VCaP (cell line): Measurements from ENCODE around the gene LGALS3.

Experiments
- H3K27ac ChIP-seq: fragments of 450-650 bp; 2 replicates; pipeline ENCODE4 v1.5.1; 2017
- TF ChIP-seq, protein P1 (sequence below): fragments of 450-650 bp; conservative IDR thresholded peaks from 2 replicates; pipeline ENCODE4 v1.5.1; 2017; ENCODE audit warnings: mild to moderate bottlenecking, moderate library complexity

Gene LGALS3

GRCh38 chr14:55180006-55180405 is 51.0 kb downstream of the LGALS3 start:
- no peak overlapping the region; the same call in 1 of the 2 replicates for H3K27ac ChIP-seq
- TF ChIP-seq, protein P1, sequence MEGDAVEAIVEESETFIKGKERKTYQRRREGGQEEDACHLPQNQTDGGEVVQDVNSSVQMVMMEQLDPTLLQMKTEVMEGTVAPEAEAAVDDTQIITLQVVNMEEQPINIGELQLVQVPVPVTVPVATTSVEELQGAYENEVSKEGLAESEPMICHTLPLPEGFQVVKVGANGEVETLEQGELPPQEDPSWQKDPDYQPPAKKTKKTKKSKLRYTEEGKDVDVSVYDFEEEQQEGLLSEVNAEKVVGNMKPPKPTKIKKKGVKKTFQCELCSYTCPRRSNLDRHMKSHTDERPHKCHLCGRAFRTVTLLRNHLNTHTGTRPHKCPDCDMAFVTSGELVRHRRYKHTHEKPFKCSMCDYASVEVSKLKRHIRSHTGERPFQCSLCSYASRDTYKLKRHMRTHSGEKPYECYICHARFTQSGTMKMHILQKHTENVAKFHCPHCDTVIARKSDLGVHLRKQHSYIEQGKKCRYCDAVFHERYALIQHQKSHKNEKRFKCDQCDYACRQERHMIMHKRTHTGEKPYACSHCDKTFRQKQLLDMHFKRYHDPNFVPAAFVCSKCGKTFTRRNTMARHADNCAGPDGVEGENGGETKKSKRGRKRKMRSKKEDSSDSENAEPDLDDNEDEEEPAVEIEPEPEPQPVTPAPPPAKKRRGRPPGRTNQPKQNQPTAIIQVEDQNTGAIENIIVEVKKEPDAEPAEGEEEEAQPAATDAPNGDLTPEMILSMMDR = no peak

DNA sequence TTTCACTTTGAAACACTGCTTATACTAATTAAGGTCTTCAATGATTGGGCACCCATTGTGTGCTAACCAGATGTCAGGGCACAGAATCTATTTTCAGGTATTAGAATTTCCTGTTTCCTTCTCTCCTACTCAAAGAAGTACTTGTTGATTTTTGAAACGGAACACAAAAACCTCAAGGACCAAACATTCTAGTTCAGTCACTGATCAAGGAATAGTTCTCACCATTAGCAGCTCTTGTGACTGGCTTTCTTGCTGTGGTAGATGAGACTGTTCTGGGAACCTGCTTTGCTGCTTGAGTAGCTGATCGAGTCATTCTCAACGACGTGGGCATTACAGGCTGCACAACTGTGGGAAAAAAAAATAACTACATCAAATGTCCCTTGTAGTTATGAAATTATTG is 51.4 kb downstream of the LGALS3 start:
- H3K27ac ChIP-seq = no peak overlapping the region
- TF ChIP-seq, protein P1 = no peak

- TF ChIP-seq, protein P1 = no peak
- H3K27ac ChIP-seq = no peak overlapping the region
These were observed 59.7 kb downstream of the LGALS3 start for GRCh38 chr14:55188686-55189295.

GRCh38 chr14:55190906-55191202 is 61.8 kb downstream of the LGALS3 start:
- TF ChIP-seq, protein P1 = no peak
- peak overlapping the region; percentile 60; the same call in 1 of the 2 replicates for H3K27ac ChIP-seq

GRCh38 chr14:55191203-55192053 is 62.4 kb downstream of the LGALS3 start, which contains the start of gene DLGAP5:
Gene DLGAP5 (minus strand): TSS chr14:55191585. CDS start chr14:55189179, 2,406 bp downstream.
- TF ChIP-seq, protein P1 = no peak
- peak within 1 kb of the TSS; percentile 60; the same call in 1 of the 2 replicates for H3K27ac ChIP-seq

- H3K27ac ChIP-seq = peak overlapping the region; percentile 60; the same call in 1 of the 2 replicates
- TF ChIP-seq, protein P1 = no peak
These were observed 63.1 kb downstream of the LGALS3 start for GRCh38 chr14:55192054-55192621.

GRCh38 chr14:55194656-55195355 is 65.8 kb downstream of the LGALS3 start:
- TF ChIP-seq, protein P1 = no peak
- H3K27ac ChIP-seq = no peak overlapping the region
